MM.1S (cell line): Measurements from ENCODE around the gene PPP1CA.

Source experiments
- DNase-seq: peaks from one replicate; pipeline ENCODE4 v3.0.0-alpha.2; 2015
- H2AFZ ChIP-seq: fragments of 300-600 bp; sonication (generic); 2 replicates; pipeline ENCODE4 v1.6.0; 2016; ENCODE audit warnings: antibody characterized with exemption, low read length
- H3F3A ChIP-seq: fragments of 300-600 bp; sonication (generic); 2 replicates; pipeline ENCODE4 v1.6.1; 2016; ENCODE audit warnings: mild to moderate bottlenecking, antibody characterized with exemption, low read length, moderate library complexity, mixed read lengths; ENCODE audit not compliant: insufficient read depth
- H3K27ac ChIP-seq: fragments of 300-600 bp; sonication (generic); 2 replicates; pipeline ENCODE4 v1.5.1; 2016; ENCODE audit warnings: mild to moderate bottlenecking, low read length
- H3K27me3 ChIP-seq: fragments of 300-600 bp; sonication (generic); replicated peaks from 2 replicates; pipeline ENCODE4 v1.6.0; 2016; ENCODE audit warnings: low read length; ENCODE audit not compliant: insufficient read depth
- H3K36me3 ChIP-seq: fragments of 300-600 bp; sonication (generic); replicated peaks from 2 replicates; pipeline ENCODE4 v1.6.1; 2016; ENCODE audit warnings: mild to moderate bottlenecking, low read length, mixed read lengths; ENCODE audit not compliant: insufficient read depth
- H3K4me1 ChIP-seq: fragments of 300-600 bp; sonication (generic); 2 replicates; pipeline ENCODE4 v1.6.1; 2016; ENCODE audit warnings: low read length, mixed read lengths
- H3K4me2 ChIP-seq: fragments of 300-600 bp; sonication (generic); 2 replicates; pipeline ENCODE4 v1.6.0; 2016; ENCODE audit warnings: low read depth, low read length
- H3K4me3 ChIP-seq: fragments of 300-600 bp; sonication (generic); 2 replicates; pipeline ENCODE4 v1.5.1; 2016; ENCODE audit warnings: low read length, mixed read lengths
- H3K79me2 ChIP-seq: fragments of 300-600 bp; sonication (generic); 2 replicates; pipeline ENCODE4 v1.6.1; 2016; ENCODE audit warnings: mixed run types, low read length, mixed read lengths
- H3K9ac ChIP-seq: fragments of 300-600 bp; sonication (generic); 2 replicates; pipeline ENCODE4 v1.6.1; 2016; ENCODE audit warnings: low read length, mixed read lengths
- H3K9me2 ChIP-seq: fragments of 300-600 bp; sonication (generic); replicated peaks from 2 replicates; pipeline ENCODE4 v1.6.1; 2016; ENCODE audit warnings: mild to moderate bottlenecking, low read length, mixed read lengths; ENCODE audit not compliant: insufficient read depth
- H3K9me3 ChIP-seq: fragments of 300-600 bp; sonication (generic); replicated peaks from 2 replicates; pipeline ENCODE4 v1.6.1; 2016; ENCODE audit warnings: mild to moderate bottlenecking, low read length, mixed read lengths; ENCODE audit not compliant: insufficient read depth
- H4K20me1 ChIP-seq: fragments of 300-600 bp; sonication (generic); 2 replicates; pipeline ENCODE4 v1.6.1; 2016; ENCODE audit warnings: mild to moderate bottlenecking, low read length, moderate library complexity, mixed read lengths; ENCODE audit not compliant: insufficient read depth
- EZH2 ChIP-seq: fragments of 300-600 bp; sonication (generic); optimal IDR thresholded peaks from 2 replicates; pipeline ENCODE3; 2017; ENCODE audit warnings: low read depth, mild to moderate bottlenecking, antibody characterized with exemption, low read length, mixed read lengths
- EZH2phosphoT487 ChIP-seq: fragments of 300-600 bp; sonication (generic); IDR thresholded peaks from 2 replicates; pipeline ENCODE4 v1.6.1; 2018; ENCODE audit warnings: antibody characterized with exemption, low read length
- TF ChIP-seq, protein P1 (sequence below): fragments of 300-600 bp; sonication (generic); IDR thresholded peaks from 2 replicates; pipeline ENCODE4 v1.5.1; 2016; ENCODE audit warnings: antibody characterized with exemption, low read length, mixed read lengths

Gene PPP1CA

GRCh38 chr11:67379061-67380058 is 22.3 kb downstream of the PPP1CA start:
- Histone ChIP-seq H3K9me3 (no peaks in the 10 kb centered on the region), H3F3A (no peaks in the 10 kb centered on the region), H2AFZ (no peak overlapping the region), H3K36me3 (no peaks in the 10 kb centered on the region), H4K20me1 (no peaks in the 10 kb centered on the region), H3K79me2 (no peaks in the 10 kb centered on the region), H3K9me2 (no peaks in the 10 kb centered on the region), H3K9ac (no peak overlapping the region), H3K4me2 (no peak overlapping the region), H3K4me3 (no peak overlapping the region), H3K27ac (no peak overlapping the region), H3K27me3 (peaks cover 24% of the 10 kb centered on the region), H3K4me1 (peaks cover 14% of the 10 kb centered on the region)
- no peak for DNase-seq
- no peak for TF ChIP-seq EZH2
- TF ChIP-seq EZH2phosphoT487, result no peak
- TF ChIP-seq, protein P1, sequence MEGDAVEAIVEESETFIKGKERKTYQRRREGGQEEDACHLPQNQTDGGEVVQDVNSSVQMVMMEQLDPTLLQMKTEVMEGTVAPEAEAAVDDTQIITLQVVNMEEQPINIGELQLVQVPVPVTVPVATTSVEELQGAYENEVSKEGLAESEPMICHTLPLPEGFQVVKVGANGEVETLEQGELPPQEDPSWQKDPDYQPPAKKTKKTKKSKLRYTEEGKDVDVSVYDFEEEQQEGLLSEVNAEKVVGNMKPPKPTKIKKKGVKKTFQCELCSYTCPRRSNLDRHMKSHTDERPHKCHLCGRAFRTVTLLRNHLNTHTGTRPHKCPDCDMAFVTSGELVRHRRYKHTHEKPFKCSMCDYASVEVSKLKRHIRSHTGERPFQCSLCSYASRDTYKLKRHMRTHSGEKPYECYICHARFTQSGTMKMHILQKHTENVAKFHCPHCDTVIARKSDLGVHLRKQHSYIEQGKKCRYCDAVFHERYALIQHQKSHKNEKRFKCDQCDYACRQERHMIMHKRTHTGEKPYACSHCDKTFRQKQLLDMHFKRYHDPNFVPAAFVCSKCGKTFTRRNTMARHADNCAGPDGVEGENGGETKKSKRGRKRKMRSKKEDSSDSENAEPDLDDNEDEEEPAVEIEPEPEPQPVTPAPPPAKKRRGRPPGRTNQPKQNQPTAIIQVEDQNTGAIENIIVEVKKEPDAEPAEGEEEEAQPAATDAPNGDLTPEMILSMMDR, result no peak

DNA sequence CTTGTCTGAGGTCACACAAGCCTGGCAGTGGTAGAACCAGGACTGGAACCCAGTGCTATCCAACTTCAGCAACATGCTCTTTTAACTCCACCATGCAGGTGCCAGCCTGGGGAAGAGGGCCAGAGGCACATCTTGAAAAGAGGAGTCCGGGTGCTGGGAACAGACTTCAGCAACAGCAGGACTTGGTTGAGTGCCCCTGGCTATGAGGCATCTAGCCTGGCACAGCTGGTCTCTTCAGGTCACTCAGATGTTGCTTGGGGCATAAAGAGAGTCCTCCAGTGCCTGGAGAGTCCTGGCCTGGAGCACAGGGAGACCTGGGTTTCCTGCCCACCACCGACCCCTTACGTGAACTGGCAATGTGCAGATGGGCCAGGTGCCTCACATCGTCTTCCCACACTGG is 23.1 kb downstream of the PPP1CA start:
- no peaks in the 10 kb centered on the region for H3K9me3 ChIP-seq
- peaks cover 24% of the 10 kb centered on the region for H3K27me3 ChIP-seq
- 0 out of 2 replicates have a peak, but pooled peaks cover 5% of the 10 kb centered on the region for H3F3A ChIP-seq
- no peak overlapping the region for H3K9ac ChIP-seq
- no peaks in the 10 kb centered on the region for H3K36me3 ChIP-seq
- peaks cover 16% of the 10 kb centered on the region for H3K4me1 ChIP-seq
- no peak for DNase-seq
- no peaks in the 10 kb centered on the region for H3K79me2 ChIP-seq
- no peaks in the 10 kb centered on the region for H4K20me1 ChIP-seq
- H3K4me2 ChIP-seq, result no peak overlapping the region
- TF ChIP-seq EZH2phosphoT487 (no peak), EZH2 (no peak)
- TF ChIP-seq, protein P1, result no peak
- no peaks in the 10 kb centered on the region for H3K9me2 ChIP-seq
- H3K27ac ChIP-seq, result no peak overlapping the region
- H3K4me3 ChIP-seq, result no peak overlapping the region
- H2AFZ ChIP-seq, result no peak overlapping the region

- Histone ChIP-seq H4K20me1 (no peaks in the 10 kb centered on the region), H3K36me3 (no peaks in the 10 kb centered on the region), H3K9me2 (no peaks in the 10 kb centered on the region), H3K4me1 (peaks cover 13% of the 10 kb centered on the region), H3K9me3 (no peaks in the 10 kb centered on the region), H3K27ac (no peak overlapping the region), H3K4me2 (no peak overlapping the region), H3K27me3 (peaks cover 24% of the 10 kb centered on the region), H3F3A (0 out of 2 replicates have a peak, but pooled peaks cover 5% of the 10 kb centered on the region), H3K79me2 (no peaks in the 10 kb centered on the region), H3K4me3 (no peak overlapping the region), H3K9ac (no peak overlapping the region), H2AFZ (no peak overlapping the region)
- DNase-seq, result no peak
- TF ChIP-seq, protein P1, result no peak
- no peak for TF ChIP-seq EZH2phosphoT487
- no peak for TF ChIP-seq EZH2
Observed at GRCh38 chr11:67376873-67377808, 24.5 kb downstream of the PPP1CA start.
